ENCODE data around the gene PYDC2.

The PYDC2 gene

GRCh38 chr3:191449256-191449655 lies 11.7 kb upstream of the PYDC2 start:
- Histone ChIP-seq H3K23ac (ENCODE audit: low read depth, low read length, poor library complexity) (no peak overlapping the region), H3K4me1 (ENCODE audit: control insufficient read depth in 2 of 2, insufficient read depth in 1 of 2, low read depth in 1 of 2, low read length in 2 of 2) (peaks cover 0 to 4% of the 10 kb centered on the region in 2 donors), H2BK15ac (ENCODE audit: low read length) (no peak overlapping the region), H2AFZ (ENCODE audit: low read length) (peak overlapping the region; percentile 60), H4K8ac (ENCODE audit: low read depth, low read length) (no peak overlapping the region), H3K9ac (ENCODE audit: low read depth, low read length, poor library complexity) (no peak overlapping the region), H3K79me1 (ENCODE audit: low read depth, low read length) (no peaks in the 10 kb centered on the region), H3K4ac (ENCODE audit: low read length) (no peak overlapping the region), H3K36me3 (replicated peaks in 1 of 2; ENCODE audit: control insufficient read depth in 2 of 2, insufficient read depth in 2 of 2, low read length in 2 of 2) (no peaks in the 10 kb centered on the region), H2BK120ac (ENCODE audit: low read depth, low read length) (no peak overlapping the region), H3K4me2 (ENCODE audit: insufficient read depth, low read length, poor library complexity, severe bottlenecking) (no peak overlapping the region), H2BK12ac (ENCODE audit: low read length) (no peak overlapping the region), H3K14ac (ENCODE audit: low read length) (no peak overlapping the region), H4K91ac (ENCODE audit: low read depth, low read length, poor library complexity) (no peak overlapping the region), H3K27ac (replicated peaks; ENCODE audit: low read length) (no peak overlapping the region), H3K18ac (ENCODE audit: low read length) (no peak overlapping the region), H2AK5ac (ENCODE audit: low read depth, low read length) (no peak overlapping the region), H2BK5ac (ENCODE audit: low read length) (no peak overlapping the region), H3K9me3 (replicated peaks in 1 of 2; ENCODE audit: control insufficient read depth in 2 of 2, insufficient read depth in 1 of 2, low read depth in 1 of 2, low read length in 2 of 2) (peaks cover 0 to 8% of the 10 kb centered on the region in 2 donors), H3K4me3 (ENCODE audit: low read length in 2 of 2) (no peak overlapping the region), H3K27me3 (ENCODE audit: control insufficient read depth in 3 of 3, insufficient read depth in 3 of 3, low read depth in 1 of 3, low read length in 3 of 3) (no peaks in the 10 kb centered on the region)
- WGBS, 2 donors (ENCODE audit: extremely low coverage in 2 of 2, insufficient read length in 2 of 2, insufficient replicate concordance in 1 of 2), result no CpG with 5 or more reads among the region's 1 CpG
- no peak for DNase-seq (ENCODE audit: low spot score)

GRCh38 chr3:191455257-191455952 lies 5.6 kb upstream of the PYDC2 start:
- H3K9ac ChIP-seq (ENCODE audit: low read depth, low read length, poor library complexity), result no peak overlapping the region
- H3K27me3 ChIP-seq (ENCODE audit: control insufficient read depth in 3 of 3, insufficient read depth in 3 of 3, low read depth in 1 of 3, low read length in 3 of 3), result no peaks in the 10 kb centered on the region
- no peak overlapping the region for H2AFZ ChIP-seq (ENCODE audit: low read length)
- no peak overlapping the region for H3K27ac ChIP-seq (replicated peaks; ENCODE audit: low read length)
- no peak overlapping the region for H2BK5ac ChIP-seq (ENCODE audit: low read length)
- H3K79me1 ChIP-seq (ENCODE audit: low read depth, low read length), result no peaks in the 10 kb centered on the region
- H3K4me3 ChIP-seq (ENCODE audit: low read length in 2 of 2), result no peak overlapping the region
- H2BK12ac ChIP-seq (ENCODE audit: low read length), result no peak overlapping the region
- no peak overlapping the region for H2BK120ac ChIP-seq (ENCODE audit: low read depth, low read length)
- H3K4me1 ChIP-seq (ENCODE audit: control insufficient read depth in 2 of 2, insufficient read depth in 1 of 2, low read depth in 1 of 2, low read length in 2 of 2), result no peaks in the 10 kb centered on the region
- no peak overlapping the region for H3K4ac ChIP-seq (ENCODE audit: low read length)
- no peak overlapping the region for H3K23ac ChIP-seq (ENCODE audit: low read depth, low read length, poor library complexity)
- H4K91ac ChIP-seq (ENCODE audit: low read depth, low read length, poor library complexity), result no peak overlapping the region
- no peak overlapping the region for H4K8ac ChIP-seq (ENCODE audit: low read depth, low read length)
- no peaks in the 10 kb centered on the region for H3K36me3 ChIP-seq (replicated peaks in 1 of 2; ENCODE audit: control insufficient read depth in 2 of 2, insufficient read depth in 2 of 2, low read length in 2 of 2)
- H3K4me2 ChIP-seq (ENCODE audit: insufficient read depth, low read length, poor library complexity, severe bottlenecking), result no peak overlapping the region
- H3K9me3 ChIP-seq (replicated peaks in 1 of 2; ENCODE audit: control insufficient read depth in 2 of 2, insufficient read depth in 1 of 2, low read depth in 1 of 2, low read length in 2 of 2), result peaks cover 0 to 3% of the 10 kb centered on the region in 2 donors
- H3K14ac ChIP-seq (ENCODE audit: low read length), result no peak overlapping the region
- no peak overlapping the region for H2BK15ac ChIP-seq (ENCODE audit: low read length)
- no peak for DNase-seq (ENCODE audit: low spot score)
- H3K18ac ChIP-seq (ENCODE audit: low read length), result no peak overlapping the region
- no CpG with 5 or more reads among the region's 3 CpGs for WGBS, 2 donors (ENCODE audit: extremely low coverage in 2 of 2, insufficient read length in 2 of 2, insufficient replicate concordance in 1 of 2)
- H2AK5ac ChIP-seq (ENCODE audit: low read depth, low read length), result no peak overlapping the region

- Histone ChIP-seq H3K23ac (ENCODE audit: low read depth, low read length, poor library complexity) (no peak overlapping the region), H2BK120ac (ENCODE audit: low read depth, low read length) (no peak overlapping the region), H2BK5ac (ENCODE audit: low read length) (no peak overlapping the region), H3K36me3 (replicated peaks in 1 of 2; ENCODE audit: control insufficient read depth in 2 of 2, insufficient read depth in 2 of 2, low read length in 2 of 2) (no peaks in the 10 kb centered on the region), H3K4me1 (ENCODE audit: control insufficient read depth in 2 of 2, insufficient read depth in 1 of 2, low read depth in 1 of 2, low read length in 2 of 2) (no peaks in the 10 kb centered on the region), H3K4me3 (ENCODE audit: low read length in 2 of 2) (no peak overlapping the region), H3K4ac (ENCODE audit: low read length) (no peak overlapping the region), H2BK12ac (ENCODE audit: low read length) (no peak overlapping the region), H3K9ac (ENCODE audit: low read depth, low read length, poor library complexity) (no peak overlapping the region), H4K91ac (ENCODE audit: low read depth, low read length, poor library complexity) (no peak overlapping the region), H2AFZ (ENCODE audit: low read length) (no peak overlapping the region), H4K8ac (ENCODE audit: low read depth, low read length) (no peak overlapping the region), H3K27ac (replicated peaks; ENCODE audit: low read length) (no peak overlapping the region), H3K9me3 (replicated peaks in 1 of 2; ENCODE audit: control insufficient read depth in 2 of 2, insufficient read depth in 1 of 2, low read depth in 1 of 2, low read length in 2 of 2) (no peaks in the 10 kb centered on the region), H3K27me3 (ENCODE audit: control insufficient read depth in 3 of 3, insufficient read depth in 3 of 3, low read depth in 1 of 3, low read length in 3 of 3) (no peaks in the 10 kb centered on the region), H3K4me2 (ENCODE audit: insufficient read depth, low read length, poor library complexity, severe bottlenecking) (no peak overlapping the region), H3K79me1 (ENCODE audit: low read depth, low read length) (no peaks in the 10 kb centered on the region), H2BK15ac (ENCODE audit: low read length) (no peak overlapping the region), H3K14ac (ENCODE audit: low read length) (no peak overlapping the region), H2AK5ac (ENCODE audit: low read depth, low read length) (no peak overlapping the region), H3K18ac (ENCODE audit: low read length) (no peak overlapping the region)
- DNase-seq (ENCODE audit: low spot score), result no peak
- WGBS, 2 donors (ENCODE audit: extremely low coverage in 2 of 2, insufficient read length in 2 of 2, insufficient replicate concordance in 1 of 2), result no CpG with 5 or more reads among the region's 2 CpGs
Measured at GRCh38 chr3:191460360-191460759, 603 bp upstream of the PYDC2 start.

GRCh38 chr3:191470080-191470479 lies 9.1 kb downstream of the PYDC2 start:
- Histone ChIP-seq H4K91ac (ENCODE audit: low read depth, low read length, poor library complexity) (no peak overlapping the region), H3K27ac (replicated peaks; ENCODE audit: low read length) (no peak overlapping the region), H3K4ac (ENCODE audit: low read length) (no peak overlapping the region), H3K27me3 (ENCODE audit: control insufficient read depth in 3 of 3, insufficient read depth in 3 of 3, low read depth in 1 of 3, low read length in 3 of 3) (no peaks in the 10 kb centered on the region), H3K14ac (ENCODE audit: low read length) (no peak overlapping the region), H4K8ac (ENCODE audit: low read depth, low read length) (no peak overlapping the region), H2AFZ (ENCODE audit: low read length) (peak overlapping the region; percentile 25), H3K9ac (ENCODE audit: low read depth, low read length, poor library complexity) (no peak overlapping the region), H2BK120ac (ENCODE audit: low read depth, low read length) (no peak overlapping the region), H3K18ac (ENCODE audit: low read length) (no peak overlapping the region), H2BK12ac (ENCODE audit: low read length) (no peak overlapping the region), H3K23ac (ENCODE audit: low read depth, low read length, poor library complexity) (no peak overlapping the region), H2AK5ac (ENCODE audit: low read depth, low read length) (no peak overlapping the region), H2BK15ac (ENCODE audit: low read length) (no peak overlapping the region), H3K9me3 (replicated peaks in 1 of 2; ENCODE audit: control insufficient read depth in 2 of 2, insufficient read depth in 1 of 2, low read depth in 1 of 2, low read length in 2 of 2) (no peaks in the 10 kb centered on the region), H3K4me2 (ENCODE audit: insufficient read depth, low read length, poor library complexity, severe bottlenecking) (no peak overlapping the region), H3K79me1 (ENCODE audit: low read depth, low read length) (no peaks in the 10 kb centered on the region), H2BK5ac (ENCODE audit: low read length) (no peak overlapping the region), H3K4me1 (ENCODE audit: control insufficient read depth in 2 of 2, insufficient read depth in 1 of 2, low read depth in 1 of 2, low read length in 2 of 2) (peaks cover 0 to 1% of the 10 kb centered on the region in 2 donors), H3K4me3 (ENCODE audit: low read length in 2 of 2) (no peak overlapping the region), H3K36me3 (replicated peaks in 1 of 2; ENCODE audit: control insufficient read depth in 2 of 2, insufficient read depth in 2 of 2, low read length in 2 of 2) (no peaks in the 10 kb centered on the region)
- DNase-seq (ENCODE audit: low spot score), result no peak

All from neuronal stem cell (in vitro differentiated cells).